Loucy (cell line): ENCODE results near the gene ASB14.
"Not testable (repeated sequence)": the region's sequence is repeated elsewhere in the genome, so short reads cannot be mapped to it uniquely, and the experiment has no call there.

Experiments
- H2AFZ ChIP-seq: fragments of 200-600 bp; sonication (generic); 2 replicates; pipeline ENCODE4 v1.6.0; 2016; ENCODE audit warnings: antibody characterized with exemption, mild to moderate bottlenecking, low read length, moderate library complexity
- H3F3A ChIP-seq: fragments of 200-600 bp; 2 replicates; pipeline ENCODE4 v1.6.0; 2016; ENCODE audit warnings: antibody characterized with exemption, low read depth, mild to moderate bottlenecking
- H3K27me3 ChIP-seq: fragments of 200-600 bp; sonication (generic); 2 replicates; pipeline ENCODE4 v1.6.1; 2014; ENCODE audit warnings: low read length, mild to moderate bottlenecking; ENCODE audit not compliant: insufficient read depth, poor library complexity, severe bottlenecking
- H3K36me3 ChIP-seq: fragments of 200-600 bp; sonication (generic); 2 replicates; pipeline ENCODE4 v1.6.1; 2016; ENCODE audit warnings: low read length; ENCODE audit not compliant: insufficient read depth
- H3K4me1 ChIP-seq: fragments of 200-600 bp; sonication (generic); 2 replicates; pipeline ENCODE4 v1.5.1; 2014; ENCODE audit warnings: low read length, mild to moderate bottlenecking; ENCODE audit not compliant: insufficient read depth, poor library complexity, severe bottlenecking
- H3K4me2 ChIP-seq: fragments of 200-600 bp; sonication (generic); 2 replicates; pipeline ENCODE4 v1.6.0; 2014; ENCODE audit warnings: antibody characterized with exemption, low read length, low read depth, mild to moderate bottlenecking; ENCODE audit not compliant: poor library complexity, severe bottlenecking
- H3K4me3 ChIP-seq: fragments of 200-600 bp; sonication (generic); 2 replicates; pipeline ENCODE4 v1.5.1; 2014; ENCODE audit warnings: low read length, mild to moderate bottlenecking, mixed read lengths; ENCODE audit not compliant: poor library complexity, severe bottlenecking
- H3K79me2 ChIP-seq: fragments of 200-600 bp; sonication (generic); 2 replicates; pipeline ENCODE4 v1.6.1; 2014; ENCODE audit warnings: low read length; ENCODE audit not compliant: insufficient read depth
- H3K9ac ChIP-seq: fragments of 200-600 bp; sonication (generic); 2 replicates; pipeline ENCODE4 v1.6.0; 2014; ENCODE audit warnings: mild to moderate bottlenecking, low read depth, low read length, moderate library complexity; ENCODE audit not compliant: poor library complexity, severe bottlenecking
- H3K9me2 ChIP-seq: fragments of 200-600 bp; sonication (generic); replicated peaks from 2 replicates; pipeline ENCODE4 v1.6.1; 2016; ENCODE audit warnings: low read depth, low read length, mixed read lengths
- H3K9me3 ChIP-seq: fragments of 200-600 bp; sonication (generic); 2 replicates; pipeline ENCODE4 v1.6.1; 2014; ENCODE audit warnings: mild to moderate bottlenecking, antibody characterized with exemption, low read length, low read depth; ENCODE audit not compliant: insufficient read depth
- H4K20me1 ChIP-seq: fragments of 200-600 bp; sonication (generic); 2 replicates; pipeline ENCODE4 v1.6.0; 2014; ENCODE audit warnings: antibody characterized with exemption, low read length, mild to moderate bottlenecking; ENCODE audit not compliant: insufficient read depth, poor library complexity, severe bottlenecking
- CTCF ChIP-seq: fragments of 200-600 bp; sonication (generic); conservative IDR thresholded peaks from 2 replicates; pipeline ENCODE4 v1.5.1; 2014; ENCODE audit warnings: mild to moderate bottlenecking, antibody characterized with exemption, low read length
- EZH2phosphoT487 ChIP-seq: fragments of 200-600 bp; IDR thresholded peaks from 2 replicates; pipeline ENCODE4 v1.6.1; 2018; ENCODE audit warnings: antibody characterized with exemption, mild to moderate bottlenecking, moderate library complexity, borderline replicate concordance

The ASB14 gene

GRCh38 chr3:57292159-57292896 lies at the start of gene ASB14:
Gene ASB14 (minus strand): TSS chr3:57292685. CDS start chr3:57292033, 652 bp downstream.
- no peak within 1 kb of the TSS for H3K4me2 ChIP-seq
- H3K4me3 ChIP-seq: no peak within 1 kb of the TSS
- no peaks in the 10 kb centered on the region for H3K36me3 ChIP-seq
- no peaks in the 10 kb centered on the region for H3F3A ChIP-seq
- TF ChIP-seq CTCF: no peak
- TF ChIP-seq EZH2phosphoT487: no peak
- H3K9ac ChIP-seq: no peak within 1 kb of the TSS
- H3K79me2 ChIP-seq: no peaks in the 10 kb centered on the region
- H3K27me3 ChIP-seq: no peaks in the 10 kb centered on the region
- no peaks in the 10 kb centered on the region for H3K4me1 ChIP-seq
- no peaks in the 10 kb centered on the region for H4K20me1 ChIP-seq
- no peak within 1 kb of the TSS for H2AFZ ChIP-seq
- H3K9me2 ChIP-seq: no peaks in the 10 kb centered on the region
- H3K9me3 ChIP-seq: no peaks in the 10 kb centered on the region

GRCh38 chr3:57339071-57339642 lies 46.7 kb upstream of the ASB14 start:
- not testable (repeated sequence) for H3K4me1 ChIP-seq, H3K9me3 ChIP-seq, H2AFZ ChIP-seq, H3K27me3 ChIP-seq, H3K9ac ChIP-seq, H3K36me3 ChIP-seq, H4K20me1 ChIP-seq, H3K9me2 ChIP-seq, H3F3A ChIP-seq, H3K79me2 ChIP-seq, H3K4me3 ChIP-seq, H3K4me2 ChIP-seq

- H3K27me3 ChIP-seq, H2AFZ ChIP-seq, H3K36me3 ChIP-seq, H3K9me2 ChIP-seq, H3K9me3 ChIP-seq, H3K4me3 ChIP-seq, H3K4me1 ChIP-seq, H3K9ac ChIP-seq, H4K20me1 ChIP-seq, H3K4me2 ChIP-seq, H3F3A ChIP-seq, H3K79me2 ChIP-seq: not testable (repeated sequence)
Observed at GRCh38 chr3:57338272-57339070, 46.0 kb upstream of the ASB14 start.

- peaks cover 3% of the 10 kb centered on the region for H3K4me1 ChIP-seq
- no peak overlapping the region for H3K9ac ChIP-seq
- TF ChIP-seq EZH2phosphoT487 (no peak), CTCF (no peak)
- no peaks in the 10 kb centered on the region for H3K79me2 ChIP-seq
- no peak overlapping the region for H2AFZ ChIP-seq
- no peaks in the 10 kb centered on the region for H4K20me1 ChIP-seq
- H3K4me2 ChIP-seq: no peak overlapping the region
- no peaks in the 10 kb centered on the region for H3K9me3 ChIP-seq
- H3K9me2 ChIP-seq: no peaks in the 10 kb centered on the region
- H3K27me3 ChIP-seq: no peaks in the 10 kb centered on the region
- no peaks in the 10 kb centered on the region for H3K36me3 ChIP-seq
- H3F3A ChIP-seq: no peaks in the 10 kb centered on the region
- H3K4me3 ChIP-seq: no peak overlapping the region
Observed at GRCh38 chr3:57335283-57335938, 42.9 kb upstream of the ASB14 start.
